ENCODE results near the gene C2orf49.

The C2orf49 gene

DNA sequence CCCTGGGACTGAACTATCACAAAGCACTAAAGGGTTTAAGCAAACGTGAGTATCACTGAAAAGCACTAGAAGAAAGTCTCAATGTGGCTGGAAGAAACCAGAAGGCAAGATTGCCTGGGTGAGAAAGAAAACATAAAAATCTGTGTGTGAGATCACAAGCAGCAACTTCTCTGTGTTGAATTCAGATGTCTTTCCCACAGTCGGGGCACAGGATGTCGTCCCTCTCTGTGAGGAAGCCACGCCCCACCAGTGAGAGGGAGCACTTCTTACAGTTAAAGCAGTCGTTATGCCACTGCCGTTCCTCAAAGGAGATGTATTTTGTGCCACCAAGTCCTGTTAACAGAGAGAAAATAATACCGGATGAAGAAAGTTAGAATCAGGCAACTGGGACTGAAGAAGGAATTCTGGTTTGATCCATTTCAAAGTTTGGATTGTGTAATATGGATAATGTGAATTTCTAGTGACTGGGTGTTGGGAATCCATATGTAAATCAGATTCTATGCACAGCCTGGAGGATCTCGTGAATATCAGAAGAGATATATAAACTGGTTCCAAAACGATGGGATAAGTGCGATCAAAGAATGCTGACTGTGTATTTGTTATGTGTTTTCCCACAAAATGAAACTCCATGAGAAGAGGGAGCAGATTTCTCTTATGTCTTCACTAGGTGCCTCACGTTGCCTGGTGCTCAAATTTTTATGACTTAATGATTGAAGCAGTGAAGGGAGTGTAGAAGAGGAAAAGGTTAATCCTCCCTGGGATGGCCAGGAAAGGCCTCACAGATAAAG lies 24.0 kb downstream of the C2orf49 start:
- DNase-seq (ENCODE audit: low read depth in 2 of 2) = no peak

DNA sequence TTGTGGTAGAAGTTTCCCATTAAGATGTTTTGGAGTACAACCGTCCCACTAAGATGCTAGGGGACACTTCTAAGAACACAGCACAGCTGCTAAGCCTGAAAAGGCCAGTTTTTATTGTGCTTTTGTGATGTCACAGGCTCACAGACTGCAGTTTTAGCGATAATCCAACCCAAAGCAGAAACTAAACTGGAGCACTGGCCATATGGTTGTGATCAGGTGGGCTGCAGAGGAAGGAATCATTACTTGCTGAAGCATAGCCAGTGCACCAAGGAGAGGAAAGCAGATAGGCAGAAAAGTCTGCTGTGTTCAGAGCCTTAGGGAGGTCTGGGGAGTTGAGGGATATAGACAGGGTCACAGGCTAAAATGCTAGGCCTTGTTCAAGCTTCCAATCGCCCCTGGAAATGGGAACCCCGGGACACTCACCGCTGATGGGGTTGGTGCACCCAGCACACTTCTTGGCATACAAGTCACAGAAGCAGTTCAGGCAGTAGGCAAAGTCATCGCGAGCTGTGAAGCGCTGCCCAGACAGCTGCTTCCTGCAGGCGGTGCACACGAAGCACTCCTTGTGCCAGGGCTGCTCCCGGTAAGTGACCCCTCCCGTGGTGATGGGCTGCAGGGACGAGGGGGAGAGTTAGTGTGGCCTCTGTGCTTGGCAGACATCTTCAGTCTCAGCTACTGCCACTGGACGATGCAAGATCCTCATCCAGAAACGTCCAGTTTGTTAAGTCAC lies 25.7 kb downstream of the C2orf49 start:
- no peak for DNase-seq (ENCODE audit: low read depth in 2 of 2)

DNA sequence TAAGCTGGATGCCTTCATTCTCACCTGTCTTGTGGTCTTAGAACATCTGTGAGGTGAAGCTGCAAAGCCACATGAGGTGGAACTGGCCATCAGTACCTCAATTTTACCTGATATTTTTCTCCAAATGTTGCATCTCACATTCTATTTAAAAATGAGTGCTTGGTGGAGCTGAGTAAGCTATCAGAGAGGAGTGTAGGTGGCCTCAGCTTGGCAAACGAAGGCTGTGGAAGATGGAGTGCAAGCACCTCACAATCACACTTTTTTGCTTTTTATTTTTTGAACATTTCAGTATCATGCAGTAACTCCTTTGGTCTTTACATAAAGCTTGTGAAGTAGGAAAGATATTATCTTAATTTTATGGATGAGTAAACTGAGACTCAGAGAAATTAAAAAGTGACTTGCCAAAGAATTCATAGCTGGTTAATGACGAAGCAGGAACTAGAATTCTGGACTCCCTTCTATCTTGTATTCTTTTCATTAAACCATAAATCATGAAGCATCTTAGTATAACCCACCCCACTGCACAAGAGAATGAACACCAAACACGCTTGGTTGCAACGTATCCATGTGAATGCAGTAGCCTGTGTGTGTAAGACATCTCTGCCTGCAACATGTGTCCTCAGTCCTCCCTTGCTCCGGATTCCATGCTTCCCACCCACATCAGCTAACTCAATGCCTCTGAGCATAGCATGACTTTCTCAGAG lies 27.2 kb downstream of the C2orf49 start:
- no peak for DNase-seq (ENCODE audit: low read depth in 2 of 2)

DNA sequence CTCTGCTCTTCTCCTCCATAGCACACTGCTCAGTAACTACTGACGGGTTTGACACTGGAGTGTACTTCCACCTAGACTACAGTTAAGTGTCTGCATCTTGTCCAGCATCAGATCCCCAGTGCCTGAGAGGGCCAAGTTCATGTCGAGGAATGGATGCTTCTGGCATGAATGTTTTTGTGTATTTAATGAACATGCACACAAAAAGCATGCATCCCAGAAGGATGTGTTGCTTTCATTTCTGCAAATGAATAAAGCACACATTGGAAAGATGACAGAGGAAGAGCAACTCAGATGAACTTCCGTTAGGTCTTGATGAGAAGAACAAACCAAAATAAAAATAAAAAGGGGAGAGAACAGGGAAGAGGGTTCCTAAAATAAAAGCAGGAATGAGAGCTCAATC lies 27.9 kb downstream of the C2orf49 start:
- DNase-seq (ENCODE audit: low read depth in 2 of 2) = no peak

DNA sequence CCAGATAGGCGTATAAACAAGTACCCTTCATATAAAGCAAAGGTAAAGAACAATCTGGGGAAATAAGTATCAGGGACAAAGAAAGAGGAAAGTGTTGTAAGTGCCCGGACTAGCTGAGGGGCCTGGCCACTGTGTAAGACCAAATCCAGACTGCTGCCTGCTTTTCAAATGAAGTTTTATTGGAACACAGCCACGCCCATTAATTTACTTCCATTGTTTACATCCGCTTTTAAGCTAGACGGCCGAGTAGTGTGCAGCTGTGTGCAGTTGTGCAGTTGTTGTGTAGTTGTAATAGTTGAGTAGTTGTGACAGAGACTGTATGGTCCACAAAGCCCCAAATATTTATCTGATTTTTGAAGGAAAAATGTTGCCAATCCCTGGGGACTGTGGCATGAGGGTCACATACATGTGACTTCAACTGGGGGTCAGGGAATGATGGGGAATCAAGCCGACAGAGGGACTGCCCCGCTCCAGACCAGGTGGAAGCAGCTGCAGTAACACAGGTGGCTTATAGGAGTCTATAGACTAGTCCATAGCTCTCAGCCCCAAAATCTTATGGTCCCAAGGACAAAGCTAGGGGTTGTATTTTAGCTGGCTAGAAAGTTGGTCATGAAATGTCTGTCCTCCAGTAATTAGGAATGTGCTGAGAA lies 31.5 kb downstream of the C2orf49 start:
- no peak for DNase-seq (ENCODE audit: low read depth in 2 of 2)

DNA sequence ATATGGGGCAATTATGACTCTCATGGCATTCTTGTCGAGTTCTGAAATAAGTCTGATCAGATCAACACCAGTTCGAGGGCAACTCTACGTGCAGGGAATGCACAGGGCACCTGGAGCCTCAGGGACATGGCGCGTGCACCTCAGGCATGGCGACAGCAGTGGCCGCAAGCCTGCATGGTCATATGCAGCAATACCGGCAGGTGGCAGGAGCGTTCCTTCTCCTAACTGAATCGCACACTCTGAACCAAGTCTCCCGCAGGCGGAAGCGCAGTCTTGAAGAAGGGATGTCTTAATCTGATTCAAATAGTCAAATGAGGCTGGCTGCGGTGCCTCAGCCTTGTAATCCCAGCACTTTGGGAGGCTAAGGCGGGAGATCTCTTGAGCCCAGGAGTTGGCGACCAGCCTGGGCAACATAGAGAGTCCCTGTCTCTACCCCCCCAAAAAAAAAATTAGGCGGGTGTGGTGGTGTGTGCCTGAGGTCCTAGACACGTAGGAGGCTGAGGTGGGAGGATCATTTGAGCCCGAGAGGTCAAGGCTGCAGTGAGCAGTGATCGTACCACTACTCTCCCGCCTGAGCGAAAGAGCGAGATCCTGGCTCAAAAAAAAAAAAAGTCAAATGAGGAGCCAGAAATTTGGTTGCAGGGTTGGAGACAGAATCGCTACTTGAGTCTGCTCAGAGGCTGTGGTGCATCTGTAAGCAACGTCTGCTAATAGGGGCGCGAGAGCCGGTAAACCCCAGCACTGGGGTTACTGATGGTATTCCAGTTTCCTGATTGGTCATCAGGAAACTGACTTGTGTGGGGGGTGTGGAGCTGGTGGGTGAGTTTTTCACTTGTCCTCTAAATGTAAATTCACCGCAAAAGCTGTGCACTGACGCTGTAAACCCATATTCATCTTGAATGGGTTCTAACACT lies 32.7 kb downstream of the C2orf49 start:
- DNase-seq (ENCODE audit: low read depth in 2 of 2) = peak; percentile 67 to 77

DNA sequence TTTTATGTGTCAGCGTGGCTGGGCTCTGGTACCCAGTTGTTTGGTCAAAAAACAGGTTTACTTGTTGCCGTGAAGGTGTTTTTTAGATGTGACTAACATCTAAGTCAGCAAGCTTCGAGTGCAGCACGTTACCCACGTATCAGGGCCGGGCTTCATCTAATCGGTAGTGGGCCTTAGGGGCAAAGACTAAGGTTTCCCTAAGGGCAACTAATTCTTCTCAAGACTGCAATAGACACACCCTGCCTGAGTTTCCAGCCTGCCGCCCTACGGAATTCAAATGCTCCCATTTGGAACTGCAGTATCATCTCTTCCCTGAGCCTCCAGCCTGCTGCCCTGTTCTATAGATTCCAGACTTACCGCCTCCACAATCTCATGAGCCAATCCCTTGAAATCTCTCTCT lies 33.8 kb downstream of the C2orf49 start:
- no peak for DNase-seq (ENCODE audit: low read depth in 2 of 2)

DNA sequence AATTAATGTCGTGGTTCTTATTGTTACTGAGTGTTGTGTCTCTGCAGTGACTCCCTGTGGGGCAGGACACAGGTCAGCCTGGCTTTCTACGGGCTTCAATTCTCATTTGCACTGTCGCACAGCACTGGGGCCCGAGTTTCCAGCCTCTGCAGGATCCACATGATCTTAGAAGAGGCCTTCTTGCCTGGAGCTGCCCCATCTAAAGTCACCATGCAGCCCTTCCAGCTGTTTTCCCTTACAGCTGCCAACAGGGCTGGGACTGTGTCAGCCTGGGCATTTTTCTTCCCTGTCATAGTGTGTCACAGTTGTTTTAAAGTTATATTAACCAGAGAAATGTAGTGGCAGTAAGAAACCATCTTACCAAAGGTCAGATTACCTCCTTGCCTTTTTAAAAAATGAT lies 34.5 kb downstream of the C2orf49 start:
- DNase-seq (ENCODE audit: low read depth in 2 of 2) = no peak

DNA sequence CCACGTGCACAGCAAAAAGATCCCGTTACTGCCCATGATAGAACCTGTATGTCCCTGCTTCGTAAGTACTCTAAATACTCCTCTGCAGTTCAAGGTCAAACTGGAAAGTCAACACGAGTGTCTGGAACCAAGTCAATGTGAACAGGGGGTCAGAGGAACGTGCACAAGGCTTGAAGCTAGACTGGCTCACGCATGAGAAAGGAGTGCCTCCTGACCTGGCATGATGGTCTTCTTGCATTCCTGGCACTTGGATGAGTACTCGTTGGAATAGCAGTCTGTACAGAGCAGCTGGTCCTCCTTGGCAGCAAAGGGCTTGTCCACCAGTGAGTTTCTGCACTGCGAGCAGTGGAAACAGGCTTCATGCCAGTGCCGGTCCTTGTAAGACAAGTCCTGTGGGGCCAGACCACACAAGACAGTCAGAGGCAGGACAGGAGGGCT lies 36.0 kb downstream of the C2orf49 start:
- DNase-seq (ENCODE audit: low read depth in 2 of 2) = no peak

DNA sequence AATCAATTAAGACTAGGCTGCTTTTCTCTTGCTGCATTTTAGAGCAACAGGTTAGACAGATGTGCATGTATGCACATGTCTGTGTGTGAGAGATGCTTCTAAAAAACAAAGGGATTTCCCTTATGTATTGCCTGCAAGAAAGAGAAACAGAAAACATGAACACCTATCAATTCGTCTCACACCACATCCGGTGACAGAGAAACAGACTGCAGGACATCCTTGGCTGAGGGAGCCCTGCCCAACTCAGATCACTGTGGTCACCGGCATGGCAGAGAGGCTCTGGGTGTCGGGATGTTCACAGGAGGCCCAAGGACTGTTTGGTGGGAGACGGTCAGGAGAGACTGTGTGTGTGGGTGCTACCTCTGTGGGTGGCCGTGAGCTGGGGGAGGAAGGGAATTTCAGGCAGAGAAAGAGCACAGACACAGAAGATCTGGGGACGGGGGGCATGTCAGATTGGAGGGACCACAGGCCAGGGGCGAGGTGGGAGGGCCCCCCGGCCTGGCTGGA lies 36.6 kb downstream of the C2orf49 start:
- DNase-seq (ENCODE audit: low read depth in 2 of 2) = no peak

DNA sequence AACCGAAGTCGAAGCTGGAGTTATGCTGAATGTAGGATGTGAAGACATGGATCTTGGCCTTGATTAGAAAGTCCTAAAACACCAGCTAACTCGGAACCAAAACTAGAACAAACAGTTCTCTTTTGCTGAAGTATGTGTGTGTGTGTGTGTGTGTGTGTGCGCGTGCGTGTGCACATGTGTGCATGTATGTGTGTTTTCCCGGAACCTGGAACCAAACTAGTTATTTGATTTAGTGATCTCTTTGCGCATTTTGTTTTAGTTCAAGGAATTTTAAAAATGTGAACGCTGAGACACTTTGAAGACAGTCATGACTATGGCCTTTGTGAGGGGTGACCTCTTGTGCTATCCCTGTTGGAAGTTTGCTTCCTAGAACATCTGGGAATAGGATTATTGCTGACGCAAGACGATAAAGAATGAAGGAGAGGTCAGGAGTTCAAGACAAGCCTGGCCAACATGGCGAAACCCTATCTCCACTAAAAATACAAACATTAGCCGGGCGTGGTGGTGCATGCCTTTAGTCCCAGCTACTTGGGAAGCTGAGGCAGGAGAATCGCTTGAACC lies 37.7 kb downstream of the C2orf49 start:
- DNase-seq (ENCODE audit: low read depth in 2 of 2) = no peak

DNA sequence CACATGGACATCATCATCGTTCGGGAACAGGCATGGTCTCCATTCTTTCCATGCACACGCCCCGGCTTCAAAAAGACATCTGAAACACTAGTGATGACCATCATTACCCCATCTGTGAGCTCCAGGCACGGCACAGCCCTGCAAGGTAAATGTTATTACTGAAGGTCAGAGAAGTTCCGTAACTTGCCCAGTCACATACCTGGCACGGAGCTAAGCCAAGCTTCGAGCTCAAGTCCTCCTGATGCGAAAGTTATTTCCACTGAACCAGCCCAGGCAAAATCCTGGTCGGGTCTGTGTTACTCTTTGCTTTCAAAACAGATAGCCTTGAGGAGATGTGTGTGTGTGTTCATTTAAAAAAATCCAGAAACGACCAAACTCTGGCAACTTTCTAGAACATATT lies 38.7 kb downstream of the C2orf49 start:
- no peak for DNase-seq (ENCODE audit: low read depth in 2 of 2)

DNA sequence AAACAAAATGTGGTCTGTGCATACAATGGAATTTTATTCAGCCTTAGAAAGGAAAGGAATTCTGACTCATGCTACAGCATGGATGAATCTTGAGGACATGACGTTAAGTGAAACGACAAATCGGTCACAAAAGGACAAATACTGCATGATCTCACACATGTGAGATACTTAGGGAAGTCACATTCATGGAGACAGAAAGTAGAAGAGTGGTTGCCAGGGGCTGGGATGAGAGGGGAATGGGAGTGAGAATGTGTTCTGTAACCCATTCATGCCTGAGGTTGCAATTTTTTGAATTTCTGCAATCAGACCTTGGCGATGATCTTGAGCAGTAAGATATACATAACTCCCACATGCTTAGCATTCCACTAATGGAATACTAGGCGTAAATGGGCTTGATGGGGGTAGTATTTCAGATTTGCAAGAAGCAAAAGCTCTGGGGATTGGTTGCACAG lies 39.5 kb downstream of the C2orf49 start:
- no peak for DNase-seq (ENCODE audit: low read depth in 2 of 2)

DNA sequence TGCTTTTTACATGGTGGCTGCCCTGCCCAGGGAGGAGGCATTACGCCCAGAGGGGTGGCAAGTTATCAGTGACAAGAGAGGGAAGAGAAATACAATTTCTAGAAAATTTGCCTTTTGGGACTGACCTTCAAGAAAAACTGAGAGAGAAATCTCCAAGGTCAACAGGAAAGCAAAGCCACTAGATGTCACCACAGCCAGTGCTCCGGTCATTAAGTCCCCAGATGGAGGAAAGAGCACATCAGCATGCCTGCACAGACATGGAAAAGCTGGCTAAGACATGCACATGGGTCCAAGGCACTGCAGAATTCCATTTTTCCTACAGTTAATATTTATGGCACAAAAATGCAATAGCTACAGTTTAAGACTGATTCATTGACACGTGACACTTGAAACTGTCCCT lies 40.5 kb downstream of the C2orf49 start:
- DNase-seq (ENCODE audit: low read depth in 2 of 2) = no peak

DNA sequence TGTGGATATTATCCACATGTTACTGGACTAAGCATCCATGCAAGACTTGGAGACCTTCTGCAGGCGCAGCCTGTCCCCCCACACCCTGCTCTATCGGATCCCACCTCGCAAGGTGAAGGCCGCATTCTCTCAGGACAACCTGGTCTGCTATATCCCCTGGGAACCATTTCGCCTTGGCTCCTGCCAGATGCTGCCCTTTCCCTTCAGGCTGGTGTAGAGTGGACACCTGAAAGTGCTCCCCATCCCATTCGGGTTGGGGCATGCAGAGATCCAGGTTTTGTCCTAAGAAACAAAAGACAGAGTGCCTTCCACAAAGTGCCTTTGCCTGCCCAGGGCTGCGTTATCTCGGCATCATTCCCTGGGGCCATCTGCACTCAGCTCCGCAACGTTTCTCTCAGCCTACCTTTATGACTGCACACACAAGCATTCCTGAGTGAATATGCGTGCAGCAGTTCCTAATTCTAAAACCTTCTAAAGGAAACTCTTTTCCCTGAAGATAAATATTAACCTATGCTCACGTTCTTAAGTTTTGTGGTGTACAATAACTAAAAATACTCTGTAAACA lies 41.0 kb downstream of the C2orf49 start:
- DNase-seq (ENCODE audit: low read depth in 2 of 2) = no peak

DNA sequence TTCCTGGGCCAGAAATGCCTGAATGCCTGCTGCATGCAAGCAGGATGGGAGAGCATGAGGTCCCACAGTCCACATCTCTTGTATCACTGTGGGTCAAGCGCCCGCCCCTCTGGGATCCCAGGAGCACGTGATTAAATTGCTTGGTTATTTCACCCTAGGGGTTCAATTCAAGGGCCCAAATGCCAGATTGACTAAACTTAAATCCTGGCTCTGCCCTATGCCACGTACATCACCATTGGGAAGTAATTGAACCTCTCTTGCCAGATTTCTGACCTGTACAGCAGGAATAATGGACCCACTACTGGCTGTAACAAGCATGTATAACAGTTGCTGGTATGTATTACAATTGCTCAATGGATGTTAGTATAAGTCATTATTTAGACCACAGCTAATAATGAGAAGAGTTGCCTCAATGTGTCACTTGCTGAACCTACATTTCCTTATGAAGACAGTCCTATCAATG lies 41.6 kb downstream of the C2orf49 start:
- no peak for DNase-seq (ENCODE audit: low read depth in 2 of 2)

DNA sequence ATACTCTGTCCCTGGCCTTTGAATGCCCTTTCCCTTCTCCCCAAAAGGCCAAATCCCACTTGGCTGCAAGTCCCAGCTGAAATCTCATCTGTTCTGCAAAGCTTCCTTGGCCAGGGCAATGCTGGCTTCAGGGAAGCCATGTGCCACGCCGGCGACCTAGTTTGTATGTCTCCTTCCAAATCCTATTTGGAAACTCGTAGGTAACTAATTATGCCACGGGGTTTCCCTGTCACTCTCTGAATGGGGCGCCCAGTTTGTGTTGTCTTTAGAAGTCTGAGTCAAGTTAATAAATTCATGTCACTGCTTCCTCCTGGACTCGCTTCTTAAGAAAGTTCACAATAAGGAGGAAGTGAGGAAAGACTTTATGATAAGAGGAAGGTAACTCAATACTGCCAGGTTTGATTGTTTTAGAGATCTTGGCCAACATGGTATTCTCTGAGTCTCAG lies 42.4 kb downstream of the C2orf49 start:
- no peak for DNase-seq (ENCODE audit: low read depth in 2 of 2)

DNA sequence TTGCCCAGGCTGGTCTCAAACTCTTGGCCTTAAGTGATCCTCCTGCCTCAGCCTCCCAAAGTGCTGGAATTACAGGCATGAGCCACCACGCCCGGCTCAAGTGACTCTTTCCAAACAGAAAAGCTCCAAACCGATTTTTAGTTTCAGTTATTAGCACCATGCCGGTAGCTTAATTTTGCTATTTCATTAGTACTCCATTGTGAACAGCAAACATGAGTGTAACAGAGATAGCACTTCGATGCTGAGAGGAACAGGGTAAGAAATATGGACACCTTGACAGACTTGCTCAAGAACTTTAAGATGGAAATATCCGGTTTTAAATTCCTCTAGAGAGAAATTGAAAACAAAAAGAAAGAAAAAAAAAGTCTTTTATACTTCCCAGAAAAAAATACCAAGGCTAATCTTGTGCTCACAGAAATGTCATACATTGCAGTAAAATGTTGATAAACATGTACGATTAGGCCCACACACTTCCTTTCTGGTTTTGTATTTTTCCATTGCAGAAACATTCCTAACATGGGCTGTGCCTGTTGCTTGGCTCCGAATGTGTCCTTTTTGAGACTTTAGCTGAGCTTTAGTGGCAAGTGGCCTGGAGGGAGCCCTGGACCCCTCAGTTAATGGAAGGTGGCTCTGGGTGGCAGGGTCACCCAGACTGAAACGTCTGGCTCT lies 43.2 kb downstream of the C2orf49 start:
- DNase-seq (ENCODE audit: low read depth in 2 of 2) = no peak

DNA sequence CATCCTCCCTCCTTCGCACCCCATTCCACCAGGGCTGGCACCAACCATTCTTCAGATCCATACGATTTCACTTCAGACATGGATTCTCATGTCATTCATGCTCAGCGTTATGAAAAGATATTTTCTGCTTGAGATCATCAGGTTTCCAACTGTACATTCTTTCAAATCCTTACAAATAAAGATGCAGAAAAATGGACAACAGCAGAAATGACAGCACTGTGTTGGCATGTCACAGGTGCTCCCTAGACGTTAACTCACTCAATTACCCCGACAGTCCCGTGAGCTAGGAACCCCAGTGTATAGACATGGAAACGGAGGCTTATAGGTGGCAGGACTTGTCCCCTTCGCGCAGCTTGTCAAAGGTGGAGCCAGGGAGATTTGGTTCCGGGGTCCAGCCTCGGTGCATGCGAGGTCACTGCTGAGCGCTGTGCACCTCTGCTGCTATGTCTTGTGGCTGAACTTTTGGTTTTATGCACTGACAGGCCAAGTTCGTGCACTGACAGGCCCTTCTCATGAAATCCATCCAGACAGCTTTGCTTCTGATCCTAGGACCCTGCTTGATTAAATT lies 43.8 kb downstream of the C2orf49 start:
- no peak for DNase-seq (ENCODE audit: low read depth in 2 of 2)
